AG04450 (cell line): ENCODE data around the gene TMEM8B. TPM values are rescaled to one million over a fixed set of nuclear protein-coding genes. Genes with fewer than 3 reads are reported as not detected.

Source experiments
- CTCF ChIA-PET: fragments of 300-600, 350-600 bp; formaldehyde crosslinking; extraction: SDS; loops from one replicate; lab custom pipeline; 2022; ENCODE audit warnings: antibody characterized with exemption, inconsistent platforms; lab: Charles Lee
- POLR2A ChIA-PET: fragments of 350-600 bp; formaldehyde crosslinking; extraction: SDS; loops from one replicate; lab custom pipeline; 2021; ENCODE audit warnings: antibody characterized with exemption, inconsistent platforms; lab: Yijun Ruan, JAX
- DNase-seq: peaks from one replicate; pipeline ENCODE4 v3.0.0-alpha.2; 2011; ENCODE audit warnings: low read depth, low spot score
- H3K27ac ChIP-seq: one replicate; pipeline ENCODE4 v1.5.1; 2012; ENCODE audit warnings: low read depth, low read length, control low read depth
- H3K27me3 ChIP-seq: one replicate; pipeline ENCODE4 v1.6.0; 2012; ENCODE audit warnings: low read length; ENCODE audit not compliant: control insufficient read depth, insufficient read depth
- H3K4me3 ChIP-seq: 2 replicates; pipeline ENCODE4 v1.5.1; 2011; ENCODE audit warnings: mild to moderate bottlenecking, low read depth, low read length, control low read depth
- H3K9me3 ChIP-seq: 2 replicates; pipeline ENCODE4 v1.5.1; 2012; ENCODE audit warnings: low read length; ENCODE audit not compliant: control insufficient read depth, insufficient read depth
- polyA plus RNA-seq: library from polyadenylated mRNA; depleted of rRNA; stranded (reverse); fragments of >200 nt; gene quantifications from 2 replicates; pipeline ENCODE4 v1.2.3, GENCODE V29; 2011
- TF ChIP-seq, protein P1 (sequence below): IDR thresholded peaks from 2 replicates; pipeline ENCODE4 v1.5.1; 2011; ENCODE audit warnings: low read depth, low read length, control low read depth, inconsistent platforms

TMEM8B gene
- polyA plus RNA-seq, 1 experiment: 3.3 TPM

DNA sequence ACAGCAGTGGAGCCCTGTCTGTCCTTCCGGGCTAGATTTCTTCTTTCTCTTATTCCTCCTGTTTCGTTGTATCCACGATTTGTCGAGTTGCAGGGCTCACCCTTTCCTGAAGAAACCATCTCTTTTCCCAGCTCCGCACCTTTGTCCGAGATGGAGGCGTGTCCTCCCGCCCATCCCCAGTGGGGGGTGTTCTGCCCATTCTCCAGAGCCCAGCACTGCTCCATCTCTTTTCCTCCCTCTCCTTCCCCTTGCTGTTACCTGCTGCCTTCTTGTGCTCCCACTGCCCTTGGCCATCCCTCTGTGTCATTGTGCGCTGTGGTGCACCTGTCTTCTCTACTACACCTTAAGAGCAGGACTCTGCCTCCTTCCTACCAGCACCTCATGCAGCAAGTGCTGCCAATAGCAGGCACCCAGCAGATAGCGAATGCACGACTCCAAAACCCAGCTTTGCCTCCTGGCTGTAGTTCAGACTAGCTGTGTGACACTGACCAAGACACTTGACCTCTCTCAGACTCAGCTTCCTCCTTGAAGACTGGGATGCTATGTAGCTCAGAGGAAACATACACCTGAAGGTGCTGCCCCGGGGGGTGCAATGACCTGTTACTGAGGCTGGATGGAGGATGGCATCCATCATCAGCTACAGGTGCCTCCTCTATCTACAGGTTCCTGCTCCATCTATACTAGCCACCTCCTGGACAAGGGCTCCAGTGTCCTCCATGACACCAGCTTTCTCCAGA lies 32.3 kb downstream of the TMEM8B start:
- no peak overlapping the region for H3K4me3 ChIP-seq
- H3K27me3 ChIP-seq: peaks cover 22% of the 10 kb centered on the region
- ChIA-PET CTCF (interaction anchor here (1.4 kb wide), 1 partner anchor 35 kb away, joined by 4 read pairs; no protein-coding TSS in a partner anchor), POLR2A (no interaction called here)
- no peak overlapping the region for H3K27ac ChIP-seq
- TF ChIP-seq, protein P1, sequence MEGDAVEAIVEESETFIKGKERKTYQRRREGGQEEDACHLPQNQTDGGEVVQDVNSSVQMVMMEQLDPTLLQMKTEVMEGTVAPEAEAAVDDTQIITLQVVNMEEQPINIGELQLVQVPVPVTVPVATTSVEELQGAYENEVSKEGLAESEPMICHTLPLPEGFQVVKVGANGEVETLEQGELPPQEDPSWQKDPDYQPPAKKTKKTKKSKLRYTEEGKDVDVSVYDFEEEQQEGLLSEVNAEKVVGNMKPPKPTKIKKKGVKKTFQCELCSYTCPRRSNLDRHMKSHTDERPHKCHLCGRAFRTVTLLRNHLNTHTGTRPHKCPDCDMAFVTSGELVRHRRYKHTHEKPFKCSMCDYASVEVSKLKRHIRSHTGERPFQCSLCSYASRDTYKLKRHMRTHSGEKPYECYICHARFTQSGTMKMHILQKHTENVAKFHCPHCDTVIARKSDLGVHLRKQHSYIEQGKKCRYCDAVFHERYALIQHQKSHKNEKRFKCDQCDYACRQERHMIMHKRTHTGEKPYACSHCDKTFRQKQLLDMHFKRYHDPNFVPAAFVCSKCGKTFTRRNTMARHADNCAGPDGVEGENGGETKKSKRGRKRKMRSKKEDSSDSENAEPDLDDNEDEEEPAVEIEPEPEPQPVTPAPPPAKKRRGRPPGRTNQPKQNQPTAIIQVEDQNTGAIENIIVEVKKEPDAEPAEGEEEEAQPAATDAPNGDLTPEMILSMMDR: no peak
- no peak for DNase-seq
- no peaks in the 10 kb centered on the region for H3K9me3 ChIP-seq

DNA sequence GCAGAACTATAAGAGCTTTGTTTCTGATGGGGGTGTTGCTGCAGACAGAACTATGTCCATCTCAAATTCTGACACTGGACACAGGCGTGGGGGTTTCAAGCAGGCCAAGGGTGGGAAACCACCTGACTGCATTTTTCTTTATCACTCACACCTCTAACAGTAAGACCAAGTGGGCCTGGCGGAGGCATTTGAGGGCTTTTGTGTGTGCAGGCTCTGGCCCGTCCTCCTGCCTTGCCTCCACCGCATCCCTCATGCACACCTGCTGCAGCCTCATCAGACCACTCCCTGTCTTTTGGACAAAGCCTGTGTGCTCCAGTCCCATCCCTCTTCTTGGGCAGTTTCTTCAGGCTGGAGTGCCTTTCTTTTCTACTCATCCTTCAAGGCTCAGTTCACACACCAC lies 33.3 kb downstream of the TMEM8B start:
- TF ChIP-seq, protein P1: no peak
- no peak for DNase-seq
- Histone ChIP-seq H3K27me3 (peaks cover 22% of the 10 kb centered on the region), H3K9me3 (no peaks in the 10 kb centered on the region), H3K4me3 (no peak overlapping the region), H3K27ac (no peak overlapping the region)
- CTCF ChIA-PET: interaction anchor here (0.9 kb wide), 1 partner anchor 36 kb away, joined by 3 read pairs; no protein-coding TSS in a partner anchor
- POLR2A ChIA-PET: no interaction called here

DNA sequence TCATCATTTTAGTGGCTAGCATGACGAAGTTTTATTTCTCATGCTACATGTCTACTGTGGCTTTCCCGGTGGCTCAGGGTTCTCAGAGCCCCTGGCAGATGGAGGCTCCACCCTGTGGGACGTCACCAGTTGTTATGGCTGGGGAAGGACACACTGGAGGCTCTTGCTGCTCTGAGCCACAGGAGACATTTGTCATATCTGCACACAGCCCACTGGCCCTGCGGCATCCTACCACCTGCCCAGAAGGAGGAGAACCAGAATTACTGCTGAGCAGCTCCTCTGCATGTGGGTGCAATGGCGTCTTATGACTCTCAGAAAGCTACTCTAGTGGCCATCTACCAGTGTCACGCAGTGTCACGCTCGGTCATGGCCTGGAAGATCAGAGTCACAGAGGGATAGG lies 34.6 kb downstream of the TMEM8B start:
- ChIA-PET CTCF (interaction anchor here (1.8 to 1.9 kb wide), 2 partner anchors 19 to 73 kb away, joined by 6 to 7 read pairs; no protein-coding TSS in a partner anchor), POLR2A (no interaction called here)
- Histone ChIP-seq H3K4me3 (no peak overlapping the region), H3K27me3 (peaks cover 22% of the 10 kb centered on the region), H3K9me3 (no peaks in the 10 kb centered on the region), H3K27ac (no peak overlapping the region)
- TF ChIP-seq, protein P1: no peak
- no peak for DNase-seq

- H3K27me3 ChIP-seq: peaks cover 22% of the 10 kb centered on the region
- ChIA-PET POLR2A (no interaction called here), CTCF (interaction anchor here (1.8 to 1.9 kb wide), 2 partner anchors 17 to 74 kb away, joined by 6 to 7 read pairs; no protein-coding TSS in a partner anchor)
- TF ChIP-seq, protein P1: no peak
- no peak for DNase-seq
- no peaks in the 10 kb centered on the region; the same call in 1 of the 2 replicates for H3K9me3 ChIP-seq
- H3K4me3 ChIP-seq: no peak overlapping the region
- no peak overlapping the region for H3K27ac ChIP-seq
Measured at GRCh38 chr9:35864695-35865255, 35.7 kb downstream of the TMEM8B start.

DNA sequence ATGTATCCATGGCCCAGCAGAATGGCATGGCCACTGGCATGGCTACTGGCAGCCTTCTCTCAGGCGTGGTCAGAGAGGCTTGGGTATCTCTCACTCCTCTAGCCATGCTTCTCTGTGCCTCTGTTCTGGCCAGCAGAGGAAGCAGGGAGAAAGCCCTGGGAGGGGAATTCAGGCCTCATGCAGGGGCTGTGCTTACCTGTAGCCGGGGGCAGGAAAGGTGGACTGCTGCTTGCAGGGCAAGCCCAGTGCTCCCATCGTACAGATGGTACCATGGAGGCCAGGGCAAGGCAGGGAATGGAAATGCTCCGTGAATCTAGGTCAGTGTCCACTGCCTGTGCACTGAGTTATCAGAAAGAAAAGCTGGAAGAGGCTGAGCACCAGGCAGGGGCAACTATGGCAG lies 38.5 kb downstream of the TMEM8B start:
- no peak overlapping the region for H3K27ac ChIP-seq
- peaks cover 7% of the 10 kb centered on the region for H3K27me3 ChIP-seq
- no peaks in the 10 kb centered on the region; the same call in 1 of the 2 replicates for H3K9me3 ChIP-seq
- no peak for DNase-seq
- H3K4me3 ChIP-seq: no peak overlapping the region
- ChIA-PET CTCF (interaction anchor here (2.0 kb wide), 1 partner anchor 15 kb away, joined by 6 read pairs; no protein-coding TSS in a partner anchor), POLR2A (no interaction called here)
- TF ChIP-seq, protein P1: no peak
